HCT116 (cell line): ENCODE results near the gene FCHSD2. TPM values are rescaled to one million over a fixed set of nuclear protein-coding genes. Genes with fewer than 3 reads are reported as not detected.

Experiments used
- ATAC-seq: fragments of 200-7000 bp; cut with Tn5 transposase; 2 replicates; pipeline ENCODE4 v1.9.1; 2020; ENCODE audit warnings: mild to moderate bottlenecking, moderate library complexity
- BruUV-seq: library from RNA; stranded (reverse); fragments of 400-500 nt; replicated peaks from 2 replicates; lab custom pipeline; 2021; lab: Mats Ljungman, UMichigan
- CTCF ChIA-PET: fragments of 300-600 bp; sonication (Branson Sonifier 250); formaldehyde crosslinking; loops from one replicate; lab custom pipeline; 2021; ENCODE audit warnings: antibody characterized with exemption; lab: Charles Lee
- POLR2A ChIA-PET: fragments of 300-600, 350-600 bp; sonication (Branson Sonifier 250); formaldehyde crosslinking; loops from one replicate; lab custom pipeline; 2021; ENCODE audit warnings: antibody characterized with exemption; lab: Charles Lee
- RAD21 ChIA-PET, 2 experiments: fragments of 300-600 bp; sonication (Branson Sonifier 250); formaldehyde crosslinking; loops; one replicate each; lab custom pipeline; 2023; ENCODE audit warnings: low total read pairs in 2 of 2; ENCODE audit not compliant: uncharacterized antibody in 2 of 2, unreplicated experiment in 2 of 2, low non-redundant PET in 1 of 2; lab: Charles Lee
- DNase-seq: peaks from one replicate; pipeline ENCODE4 v3.0.0-alpha.2; 2010; ENCODE audit warnings: low read depth, low spot score
- H2AFZ ChIP-seq: fragments of 200-600 bp; shearing (Covaris generic), sonication (generic); 2 replicates; pipeline ENCODE4 v1.6.1; 2017; ENCODE audit warnings: low read depth, mixed run types, mixed read lengths, antibody characterized with exemption, low read length; ENCODE audit not compliant: poor library complexity, severe bottlenecking
- H3K27ac ChIP-seq: 2 replicates; pipeline ENCODE4 v1.5.1; 2012; ENCODE audit warnings: low read depth, low read length
- H3K27me3 ChIP-seq: fragments of 200-600 bp; sonication (generic); 2 replicates; pipeline ENCODE4 v1.6.1; 2016; ENCODE audit warnings: mixed run types, low read length, mixed read lengths; ENCODE audit not compliant: insufficient read depth
- H3K36me3 ChIP-seq, 2 experiments: fragments of 200-500 bp in 1 of 2; fragments of 200-600 bp in 1 of 2; sonication (Bioruptor generic) in 1 of 2; sonication (generic) in 1 of 2; 2 replicates each; pipeline versions ENCODE4 v1.5.1 to v1.6.1; 2014 to 2016; ENCODE audit warnings: low read length in 2 of 2, inconsistent platforms in 1 of 2, mixed read lengths in 1 of 2, mixed run types in 1 of 2; ENCODE audit not compliant: insufficient read depth in 2 of 2, control insufficient read depth in 1 of 2
- H3K4me1 ChIP-seq, 2 experiments: fragments of 200-600 bp in 1 of 2; sonication (generic) in 1 of 2; 2 replicates each; pipeline versions ENCODE4 v1.5.1 to v1.6.1; 2012 to 2017; ENCODE audit warnings: low read length in 2 of 2, inconsistent platforms in 1 of 2, mild to moderate bottlenecking in 1 of 2, mixed read lengths in 1 of 2, mixed run types in 1 of 2, moderate library complexity in 1 of 2; ENCODE audit not compliant: insufficient read depth in 2 of 2, control insufficient read depth in 1 of 2
- H3K4me2 ChIP-seq: fragments of 200-600 bp; sonication (generic); 2 replicates; pipeline ENCODE4 v1.6.1; 2017; ENCODE audit warnings: mixed run types, low read length, mixed read lengths
- H3K4me3 ChIP-seq, 2 experiments: fragments of 200-600 bp in 1 of 2; sonication (generic) in 1 of 2; replicated peaks in 1 of 2; 2 replicates each; pipeline ENCODE4 v1.5.1; 2011 to 2016; ENCODE audit warnings: low read length in 2 of 2, control low read depth in 1 of 2, low read depth in 1 of 2, mild to moderate bottlenecking in 1 of 2, mixed read lengths in 1 of 2, mixed run types in 1 of 2
- H3K79me2 ChIP-seq: fragments of 200-600 bp; sonication (generic); 2 replicates; pipeline ENCODE4 v1.6.1; 2017; ENCODE audit warnings: mild to moderate bottlenecking, mixed run types, low read length, moderate library complexity, mixed read lengths; ENCODE audit not compliant: insufficient read depth
- H3K9ac ChIP-seq: fragments of 200-600 bp; sonication (generic); 2 replicates; pipeline ENCODE4 v1.6.1; 2016; ENCODE audit warnings: low read length, mixed read lengths
- H3K9me2 ChIP-seq: fragments of 200-600 bp; sonication (generic), shearing (Covaris generic); 2 replicates; pipeline ENCODE4 v1.6.1; 2017; ENCODE audit warnings: mixed run types, mild to moderate bottlenecking, moderate library complexity; ENCODE audit not compliant: insufficient read depth
- H3K9me3 ChIP-seq, 2 experiments: fragments of 200-500 bp in 1 of 2; fragments of 200-600 bp in 1 of 2; sonication (Bioruptor generic) in 1 of 2; sonication (generic) in 1 of 2; 2 replicates each; pipeline ENCODE4 v1.6.1; 2014 to 2017; ENCODE audit warnings: low read length in 2 of 2, mixed read lengths in 2 of 2, inconsistent platforms in 1 of 2, low read depth in 1 of 2, mild to moderate bottlenecking in 1 of 2, mixed run types in 1 of 2, moderate library complexity in 1 of 2; ENCODE audit not compliant: control insufficient read depth in 1 of 2, insufficient read depth in 1 of 2
- H4K20me1 ChIP-seq: fragments of 200-600 bp; sonication (generic), shearing (Covaris generic); 2 replicates; pipeline ENCODE4 v1.6.1; 2017; ENCODE audit warnings: mixed run types, mild to moderate bottlenecking, moderate library complexity; ENCODE audit not compliant: insufficient read depth
- ATF3 ChIP-seq: IDR thresholded peaks from 2 replicates; pipeline ENCODE4 v1.6.1; 2012
- CBX3 ChIP-seq: IDR thresholded peaks from 2 replicates; pipeline ENCODE4 v1.6.1; 2012; ENCODE audit warnings: low read depth
- CEBPB ChIP-seq: IDR thresholded peaks from 2 replicates; pipeline ENCODE4 v1.6.1; 2012; ENCODE audit warnings: low read depth
- ELF1 ChIP-seq: IDR thresholded peaks from 2 replicates; pipeline ENCODE4 v1.6.1; 2012; ENCODE audit warnings: low read depth, borderline replicate concordance
- EZH2 ChIP-seq: fragments of 200-600 bp; sonication (generic); IDR thresholded peaks from 2 replicates; pipeline ENCODE4 v1.6.1; 2017; ENCODE audit warnings: antibody characterized with exemption, mixed run types
- EZH2phosphoT487 ChIP-seq: fragments of 200-600 bp; IDR thresholded peaks from 2 replicates; pipeline ENCODE4 v1.6.1; 2018; ENCODE audit warnings: antibody characterized with exemption, borderline replicate concordance
- SIN3A ChIP-seq: IDR thresholded peaks from 2 replicates; pipeline ENCODE4 v1.6.1; 2012; ENCODE audit warnings: low read depth
- SRF ChIP-seq: IDR thresholded peaks from 2 replicates; pipeline ENCODE4 v1.6.1; 2012; ENCODE audit warnings: low read depth
- intact Hi-C: fragments of 100-400 bp; cut with micrococcal nuclease; formaldehyde crosslinking; loops from 2 replicates; pipeline ENCODE4 v1.10.0; 2022
- total RNA-seq: library from RNA; stranded (reverse); gene quantifications from one replicate; pipeline ENCODE4 v1.2.1, GENCODE V29; 2021; ENCODE audit not compliant: unreplicated experiment
- TF ChIP-seq, protein P1 (sequence below): IDR thresholded peaks from 2 replicates; pipeline ENCODE4 v1.6.1; 2011; ENCODE audit warnings: mild to moderate bottlenecking, low read length, moderate library complexity; ENCODE audit not compliant: insufficient replicate concordance; ENCODE audit errors: extremely low read depth
- TF ChIP-seq, protein P2 (sequence below): IDR thresholded peaks from 2 replicates; pipeline ENCODE4 v1.6.1; 2012

Gene FCHSD2
- total RNA-seq, 1 experiment from 2014 or later: 15.0 TPM

DNA sequence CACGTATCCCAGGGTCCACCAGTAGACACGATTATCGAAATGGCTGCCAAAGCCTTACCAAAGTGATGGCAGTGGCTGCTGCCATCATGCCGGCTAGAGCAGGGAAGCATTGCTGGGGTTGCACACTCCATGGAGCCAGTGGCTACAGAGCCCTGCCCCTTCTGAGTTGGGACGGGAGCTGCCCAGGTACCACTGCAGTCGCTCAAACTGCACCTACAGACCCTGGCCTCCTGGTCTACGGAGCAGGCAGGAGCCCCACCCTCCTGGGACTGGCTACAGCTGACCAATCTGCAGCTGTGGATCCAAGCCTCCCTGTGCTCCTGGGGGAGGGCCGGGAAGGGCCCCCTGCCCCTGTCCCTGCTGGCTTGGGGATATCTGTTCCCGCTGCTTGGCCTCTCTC is 216.5 kb downstream of the FCHSD2 start:
- CTCF ChIA-PET: interaction anchor here (1.2 to 2.5 kb wide), 3 partner anchors 10 to 253 kb away, joined by 3 to 22 read pairs (median 3); no protein-coding TSS in a partner anchor
- H3K4me3 ChIP-seq: no peak overlapping the region

More for the DNA sequence above, 216.5 kb downstream of the FCHSD2 start:
- ATAC-seq (no peak), DNase-seq (no peak)
- BruUV-seq: no TSS peak
- Histone ChIP-seq H3K36me3 (no peaks in the 10 kb centered on the region), H3K27ac (no peak overlapping the region), H3K79me2 (no peaks in the 10 kb centered on the region), H3K4me2 (no peak overlapping the region), H3K4me1 (no peaks in the 10 kb centered on the region), H4K20me1 (no peaks in the 10 kb centered on the region), H2AFZ (no peak overlapping the region), H3K9me2 (no peaks in the 10 kb centered on the region), H3K9me3 (no peaks in the 10 kb centered on the region), H3K27me3 (no peaks in the 10 kb centered on the region), H3K9ac (no peak overlapping the region)
- ChIA-PET RAD21 (interaction anchor here in 1 of 2 experiments (1.2 kb wide), 1 partner anchor 252 kb away, joined by 3 read pairs; no protein-coding TSS in a partner anchor), POLR2A (no interaction called here)
- TF ChIP-seq EZH2: no peak
- TF ChIP-seq, protein P1, sequence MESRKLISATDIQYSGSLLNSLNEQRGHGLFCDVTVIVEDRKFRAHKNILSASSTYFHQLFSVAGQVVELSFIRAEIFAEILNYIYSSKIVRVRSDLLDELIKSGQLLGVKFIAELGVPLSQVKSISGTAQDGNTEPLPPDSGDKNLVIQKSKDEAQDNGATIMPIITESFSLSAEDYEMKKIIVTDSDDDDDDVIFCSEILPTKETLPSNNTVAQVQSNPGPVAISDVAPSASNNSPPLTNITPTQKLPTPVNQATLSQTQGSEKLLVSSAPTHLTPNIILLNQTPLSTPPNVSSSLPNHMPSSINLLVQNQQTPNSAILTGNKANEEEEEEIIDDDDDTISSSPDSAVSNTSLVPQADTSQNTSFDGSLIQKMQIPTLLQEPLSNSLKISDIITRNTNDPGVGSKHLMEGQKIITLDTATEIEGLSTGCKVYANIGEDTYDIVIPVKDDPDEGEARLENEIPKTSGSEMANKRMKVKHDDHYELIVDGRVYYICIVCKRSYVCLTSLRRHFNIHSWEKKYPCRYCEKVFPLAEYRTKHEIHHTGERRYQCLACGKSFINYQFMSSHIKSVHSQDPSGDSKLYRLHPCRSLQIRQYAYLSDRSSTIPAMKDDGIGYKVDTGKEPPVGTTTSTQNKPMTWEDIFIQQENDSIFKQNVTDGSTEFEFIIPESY: no peak
- TF ChIP-seq, protein P2, sequence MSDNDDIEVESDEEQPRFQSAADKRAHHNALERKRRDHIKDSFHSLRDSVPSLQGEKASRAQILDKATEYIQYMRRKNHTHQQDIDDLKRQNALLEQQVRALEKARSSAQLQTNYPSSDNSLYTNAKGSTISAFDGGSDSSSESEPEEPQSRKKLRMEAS: no peak
- TF ChIP-seq CBX3: no peak
- TF ChIP-seq SIN3A: no peak
- no peak for TF ChIP-seq EZH2phosphoT487
- TF ChIP-seq ELF1: no peak
- TF ChIP-seq SRF: no peak
- no peak for TF ChIP-seq ATF3
- no peak for TF ChIP-seq CEBPB
- intact Hi-C loops: no loop called here
